Mucosa of stomach (tissue), 1 donor: ENCODE results near the gene ETFA.
"Not testable (repeated sequence)": the region's sequence is repeated elsewhere in the genome, so short reads cannot be mapped to it uniquely, and the experiment has no call there.

Source experiments
- H3K27me3 ChIP-seq: one replicate; pipeline ENCODE4 v1.7.0; 2013; ENCODE audit warnings: mild to moderate bottlenecking, low read length; ENCODE audit not compliant: control insufficient read depth, insufficient read depth
- H3K36me3 ChIP-seq: one replicate; pipeline ENCODE4 v1.7.0; 2013; ENCODE audit warnings: low read length; ENCODE audit not compliant: control insufficient read depth, insufficient read depth
- H3K4me1 ChIP-seq: one replicate; pipeline ENCODE4 v1.7.0; 2013; ENCODE audit warnings: mild to moderate bottlenecking, low read length; ENCODE audit not compliant: control insufficient read depth, insufficient read depth
- H3K4me3 ChIP-seq: one replicate; pipeline ENCODE4 v1.7.0; 2013; ENCODE audit warnings: low read length
- H3K9ac ChIP-seq: one replicate; pipeline ENCODE4 v1.7.0; 2013; ENCODE audit warnings: mild to moderate bottlenecking, low read length, moderate library complexity
- H3K9me3 ChIP-seq: one replicate; pipeline ENCODE4 v1.7.0; 2013; ENCODE audit warnings: mild to moderate bottlenecking, low read length, moderate library complexity; ENCODE audit not compliant: control insufficient read depth
- donor health status: Pancreatic carcinoma.

ETFA gene

GRCh38 chr15:76310475-76311099 is 682 bp downstream of the ETFA start:
- peaks cover 29% of the 10 kb centered on the region for H3K4me1 ChIP-seq
- peak overlapping the region; percentile 96 for H3K9ac ChIP-seq
- H3K9me3 ChIP-seq, result no peaks in the 10 kb centered on the region
- H3K4me3 ChIP-seq, result peak overlapping the region; percentile 90
- no peaks in the 10 kb centered on the region for H3K27me3 ChIP-seq
- no peaks in the 10 kb centered on the region for H3K36me3 ChIP-seq

GRCh38 chr15:76309601-76310330 is 1.5 kb downstream of the ETFA start:
- no peaks in the 10 kb centered on the region for H3K9me3 ChIP-seq
- H3K9ac ChIP-seq, result peak overlapping the region; percentile 96
- H3K27me3 ChIP-seq, result no peaks in the 10 kb centered on the region
- H3K36me3 ChIP-seq, result no peaks in the 10 kb centered on the region
- no peak overlapping the region for H3K4me3 ChIP-seq
- H3K4me1 ChIP-seq, result peaks cover 29% of the 10 kb centered on the region

- no peaks in the 10 kb centered on the region for H3K36me3 ChIP-seq
- H3K27me3 ChIP-seq, result no peaks in the 10 kb centered on the region
- H3K9ac ChIP-seq, result no peak overlapping the region
- no peaks in the 10 kb centered on the region for H3K9me3 ChIP-seq
- H3K4me1 ChIP-seq, result peaks cover 8% of the 10 kb centered on the region
- no peak overlapping the region for H3K4me3 ChIP-seq
Measured at GRCh38 chr15:76303909-76304308, 7.4 kb downstream of the ETFA start.

GRCh38 chr15:76299786-76300185 is 11.5 kb downstream of the ETFA start:
- Histone ChIP-seq H3K4me3 (no peak overlapping the region), H3K27me3 (no peaks in the 10 kb centered on the region), H3K9me3 (no peaks in the 10 kb centered on the region), H3K4me1 (peaks cover 9% of the 10 kb centered on the region), H3K9ac (no peak overlapping the region), H3K36me3 (no peaks in the 10 kb centered on the region)

- Histone ChIP-seq H3K9ac (no peak overlapping the region), H3K36me3 (no peaks in the 10 kb centered on the region), H3K9me3 (no peaks in the 10 kb centered on the region), H3K4me1 (peaks cover 9% of the 10 kb centered on the region), H3K27me3 (no peaks in the 10 kb centered on the region), H3K4me3 (no peak overlapping the region)
Measured at GRCh38 chr15:76298986-76299385, 12.3 kb downstream of the ETFA start.

GRCh38 chr15:76297951-76298350 is 13.3 kb downstream of the ETFA start:
- H3K4me3 ChIP-seq, H3K9ac ChIP-seq, H3K36me3 ChIP-seq, H3K9me3 ChIP-seq, H3K27me3 ChIP-seq: not testable (repeated sequence)
- H3K4me1 ChIP-seq, result peaks cover 13% of the 10 kb centered on the region

- H3K27me3 ChIP-seq, result no peaks in the 10 kb centered on the region
- no peaks in the 10 kb centered on the region for H3K36me3 ChIP-seq
- no peaks in the 10 kb centered on the region for H3K9me3 ChIP-seq
- H3K4me1 ChIP-seq, result peaks cover 13% of the 10 kb centered on the region
- no peak overlapping the region for H3K9ac ChIP-seq
- no peak overlapping the region for H3K4me3 ChIP-seq
Measured at GRCh38 chr15:76296849-76297248, 14.4 kb downstream of the ETFA start.

GRCh38 chr15:76294463-76294862 is 16.8 kb downstream of the ETFA start:
- H3K4me1 ChIP-seq, result peaks cover 11% of the 10 kb centered on the region
- not testable (repeated sequence) for H3K9me3 ChIP-seq, H3K9ac ChIP-seq, H3K36me3 ChIP-seq, H3K4me3 ChIP-seq, H3K27me3 ChIP-seq

GRCh38 chr15:76293361-76293760 is 17.9 kb downstream of the ETFA start:
- H3K4me3 ChIP-seq, result no peak overlapping the region
- H3K4me1 ChIP-seq, result peaks cover 4% of the 10 kb centered on the region
- no peaks in the 10 kb centered on the region for H3K9me3 ChIP-seq
- no peaks in the 10 kb centered on the region for H3K36me3 ChIP-seq
- no peak overlapping the region for H3K9ac ChIP-seq
- no peaks in the 10 kb centered on the region for H3K27me3 ChIP-seq

- H3K9ac ChIP-seq, result no peak overlapping the region
- no peaks in the 10 kb centered on the region for H3K36me3 ChIP-seq
- no peaks in the 10 kb centered on the region for H3K27me3 ChIP-seq
- H3K9me3 ChIP-seq, result no peaks in the 10 kb centered on the region
- peaks cover 4% of the 10 kb centered on the region for H3K4me1 ChIP-seq
- no peak overlapping the region for H3K4me3 ChIP-seq
Measured at GRCh38 chr15:76289582-76289981, 21.7 kb downstream of the ETFA start.

- H3K4me1 ChIP-seq, result no peaks in the 10 kb centered on the region
- no peak overlapping the region for H3K4me3 ChIP-seq
- no peaks in the 10 kb centered on the region for H3K9me3 ChIP-seq
- H3K27me3 ChIP-seq, result no peaks in the 10 kb centered on the region
- H3K36me3 ChIP-seq, result no peaks in the 10 kb centered on the region
- no peak overlapping the region for H3K9ac ChIP-seq
Measured at GRCh38 chr15:76286271-76286879, 24.9 kb downstream of the ETFA start.

- H3K9me3 ChIP-seq, result no peaks in the 10 kb centered on the region
- H3K4me1 ChIP-seq, result no peaks in the 10 kb centered on the region
- no peaks in the 10 kb centered on the region for H3K27me3 ChIP-seq
- H3K4me3 ChIP-seq, result no peak overlapping the region
- no peaks in the 10 kb centered on the region for H3K36me3 ChIP-seq
- no peak overlapping the region for H3K9ac ChIP-seq
Measured at GRCh38 chr15:76285241-76285825, 25.9 kb downstream of the ETFA start.
